GM12873 (cell line): ENCODE results near the gene GALNT12.
A peak's percentile ranks its signal among the peaks of the same experiment; 100 is the strongest.

Experiments used
- TF ChIP-seq, protein P1 (sequence below): IDR thresholded peaks from 2 replicates; pipeline ENCODE4 v1.5.1; 2012; ENCODE audit warnings: low read depth, mild to moderate bottlenecking, moderate library complexity, low read length, control low read depth; ENCODE audit not compliant: insufficient read depth; ENCODE audit errors: missing control alignments

Gene GALNT12

DNA sequence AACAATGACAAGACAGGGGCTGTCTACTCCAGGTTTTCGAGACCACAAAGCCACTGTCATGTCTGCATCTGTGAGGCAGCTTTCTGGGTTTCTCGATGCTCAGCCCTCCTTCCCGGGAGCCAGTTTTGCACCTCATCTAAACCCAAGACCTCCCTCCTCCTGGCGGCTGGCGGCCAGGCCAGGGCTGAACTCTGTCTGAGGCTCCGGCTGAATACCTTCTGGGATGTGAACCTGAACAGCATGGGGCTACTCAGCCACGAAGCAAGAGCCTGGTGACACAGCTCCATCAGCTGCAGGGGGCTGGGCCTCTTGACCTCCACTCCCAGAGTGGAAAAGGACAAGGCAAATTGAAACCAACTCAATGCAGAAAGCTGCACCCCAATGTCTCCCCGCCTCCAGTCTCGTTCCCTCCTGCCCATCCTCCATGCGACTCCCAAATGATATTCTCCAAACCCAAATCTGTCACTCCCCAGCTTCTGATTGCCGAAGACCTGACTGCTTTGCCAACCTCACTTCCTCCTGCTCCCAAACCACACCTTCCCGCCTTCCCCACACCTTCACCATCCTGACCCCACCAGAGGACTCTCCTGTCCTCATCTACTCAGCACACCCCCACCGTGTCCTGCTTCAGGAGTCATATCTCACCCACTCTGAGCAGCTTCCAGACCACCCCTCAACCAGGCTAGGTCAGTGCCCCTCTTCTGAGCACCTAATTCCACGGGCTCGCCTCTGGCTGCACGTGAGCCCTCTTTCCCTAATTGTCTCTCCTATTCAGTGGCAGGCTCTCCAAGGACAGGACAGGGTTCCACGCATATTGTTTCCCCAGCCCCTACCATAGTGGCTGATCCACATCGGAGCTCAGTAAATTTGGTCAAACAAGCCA is 15.6 kb upstream of the GALNT12 start:
- TF ChIP-seq, protein P1, sequence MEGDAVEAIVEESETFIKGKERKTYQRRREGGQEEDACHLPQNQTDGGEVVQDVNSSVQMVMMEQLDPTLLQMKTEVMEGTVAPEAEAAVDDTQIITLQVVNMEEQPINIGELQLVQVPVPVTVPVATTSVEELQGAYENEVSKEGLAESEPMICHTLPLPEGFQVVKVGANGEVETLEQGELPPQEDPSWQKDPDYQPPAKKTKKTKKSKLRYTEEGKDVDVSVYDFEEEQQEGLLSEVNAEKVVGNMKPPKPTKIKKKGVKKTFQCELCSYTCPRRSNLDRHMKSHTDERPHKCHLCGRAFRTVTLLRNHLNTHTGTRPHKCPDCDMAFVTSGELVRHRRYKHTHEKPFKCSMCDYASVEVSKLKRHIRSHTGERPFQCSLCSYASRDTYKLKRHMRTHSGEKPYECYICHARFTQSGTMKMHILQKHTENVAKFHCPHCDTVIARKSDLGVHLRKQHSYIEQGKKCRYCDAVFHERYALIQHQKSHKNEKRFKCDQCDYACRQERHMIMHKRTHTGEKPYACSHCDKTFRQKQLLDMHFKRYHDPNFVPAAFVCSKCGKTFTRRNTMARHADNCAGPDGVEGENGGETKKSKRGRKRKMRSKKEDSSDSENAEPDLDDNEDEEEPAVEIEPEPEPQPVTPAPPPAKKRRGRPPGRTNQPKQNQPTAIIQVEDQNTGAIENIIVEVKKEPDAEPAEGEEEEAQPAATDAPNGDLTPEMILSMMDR: no peak

GRCh38 chr9:98793031-98793430 is 14.4 kb upstream of the GALNT12 start:
- TF ChIP-seq, protein P1: no peak

- TF ChIP-seq, protein P1: no peak
Measured at GRCh38 chr9:98794802-98795201, 12.7 kb upstream of the GALNT12 start.

GRCh38 chr9:98795295-98795955 is 12.0 kb upstream of the GALNT12 start:
- TF ChIP-seq, protein P1: no peak

GRCh38 chr9:98795970-98796363 is 11.5 kb upstream of the GALNT12 start:
- TF ChIP-seq, protein P1: no peak

- TF ChIP-seq, protein P1: peak; percentile 38
Measured at GRCh38 chr9:98796364-98797101, 10.9 kb upstream of the GALNT12 start, which contains the start of gene ANKS6. Gene ANKS6 (minus strand): TSS chr9:98796555. CDS start chr9:98796491, 64 bp downstream.

- TF ChIP-seq, protein P1: no peak
Measured at GRCh38 chr9:98797491-98797890, 10.0 kb upstream of the GALNT12 start.
